Right atrium auricular region (tissue), 2 donors: Measurements from ENCODE around the gene IGFBP6. TPM values are rescaled to one million over a fixed set of nuclear protein-coding genes. Genes with fewer than 3 reads are reported as not detected.
"Not testable (repeated sequence)": the region's sequence is repeated elsewhere in the genome, so short reads cannot be mapped to it uniquely, and the experiment has no call there.

Experiments used
- DNase-seq: peaks from one replicate; pipeline ENCODE4 v3.0.0-alpha.2; 2019; ENCODE audit warnings: low spot score
- H3K27ac ChIP-seq, 2 donors: fragments of 200-600 bp; sonication (generic); 1 replicate in 1 of 2; 2 replicates in 1 of 2; pipeline ENCODE4 v1.5.1; 2016 to 2019
- H3K27me3 ChIP-seq, 2 donors: fragments of 200-600 bp; sonication (generic); one replicate each; pipeline versions ENCODE4 v1.5.1 to v1.6.0; 2017 to 2019
- H3K36me3 ChIP-seq: fragments of 200-600 bp; sonication (generic); one replicate; pipeline ENCODE4 v1.5.1; 2016
- H3K4me1 ChIP-seq, 2 donors: fragments of 200-600 bp; sonication (generic); one replicate each; pipeline versions ENCODE4 v1.5.1 to v1.6.0; 2017 to 2019
- H3K4me3 ChIP-seq, 2 donors: fragments of 200-600 bp; sonication (generic); 1 replicate in 1 of 2; 2 replicates in 1 of 2; pipeline ENCODE4 v1.5.1; 2017 to 2019; ENCODE audit warnings: mild to moderate bottlenecking in 1 of 2, moderate library complexity in 1 of 2
- H3K9me3 ChIP-seq, 2 donors: fragments of 200-600 bp; sonication (generic); one replicate each; pipeline ENCODE4 v1.5.1; 2019
- total RNA-seq, 2 donors: library from RNA; depleted of rRNA; stranded (reverse); fragments of >200 nt; gene quantifications; one replicate each; pipeline ENCODE4 v1.1.0, GENCODE V29; 2016
- TF ChIP-seq, protein P1 (sequence below), 2 donors: fragments of 200-600 bp; sonication (generic); IDR thresholded peaks; one replicate each; pipeline ENCODE4 v1.5.1; 2019; ENCODE audit warnings: antibody characterized with exemption in 2 of 2

IGFBP6 gene
- total RNA-seq, 2 donors from 2014 or later: 99.0 to 358 TPM

DNA sequence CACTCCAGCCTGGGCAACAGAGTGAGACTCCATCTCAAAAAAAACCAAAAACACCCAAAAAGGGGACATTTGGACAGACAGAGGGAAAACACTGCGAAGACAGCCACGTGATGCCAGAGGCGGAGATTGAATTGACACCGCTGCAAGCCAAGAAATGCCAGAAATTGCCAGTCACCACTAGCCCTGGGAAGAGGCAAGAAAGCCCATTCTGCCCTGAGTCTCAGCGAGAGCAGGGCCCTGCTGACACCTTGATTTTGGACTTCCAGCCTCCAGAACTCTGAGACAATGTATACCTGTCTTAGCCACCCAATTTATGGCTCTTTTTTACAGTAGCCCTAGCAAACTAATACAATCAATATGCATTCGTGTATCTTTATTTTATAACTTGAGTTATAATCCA, 7.4 kb upstream of the IGFBP6 start:
- TF ChIP-seq, protein P1, sequence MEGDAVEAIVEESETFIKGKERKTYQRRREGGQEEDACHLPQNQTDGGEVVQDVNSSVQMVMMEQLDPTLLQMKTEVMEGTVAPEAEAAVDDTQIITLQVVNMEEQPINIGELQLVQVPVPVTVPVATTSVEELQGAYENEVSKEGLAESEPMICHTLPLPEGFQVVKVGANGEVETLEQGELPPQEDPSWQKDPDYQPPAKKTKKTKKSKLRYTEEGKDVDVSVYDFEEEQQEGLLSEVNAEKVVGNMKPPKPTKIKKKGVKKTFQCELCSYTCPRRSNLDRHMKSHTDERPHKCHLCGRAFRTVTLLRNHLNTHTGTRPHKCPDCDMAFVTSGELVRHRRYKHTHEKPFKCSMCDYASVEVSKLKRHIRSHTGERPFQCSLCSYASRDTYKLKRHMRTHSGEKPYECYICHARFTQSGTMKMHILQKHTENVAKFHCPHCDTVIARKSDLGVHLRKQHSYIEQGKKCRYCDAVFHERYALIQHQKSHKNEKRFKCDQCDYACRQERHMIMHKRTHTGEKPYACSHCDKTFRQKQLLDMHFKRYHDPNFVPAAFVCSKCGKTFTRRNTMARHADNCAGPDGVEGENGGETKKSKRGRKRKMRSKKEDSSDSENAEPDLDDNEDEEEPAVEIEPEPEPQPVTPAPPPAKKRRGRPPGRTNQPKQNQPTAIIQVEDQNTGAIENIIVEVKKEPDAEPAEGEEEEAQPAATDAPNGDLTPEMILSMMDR (IDR thresholded peaks at IDR 0.05): no peak
- no peak overlapping the region for H3K4me3 ChIP-seq
- no peaks in the 10 kb centered on the region for H3K27me3 ChIP-seq
- no peaks in the 10 kb centered on the region for H3K4me1 ChIP-seq
- H3K27ac ChIP-seq: no peak overlapping the region
- no peak for DNase-seq
- no peaks in the 10 kb centered on the region for H3K9me3 ChIP-seq
- H3K36me3 ChIP-seq: no peaks in the 10 kb centered on the region

DNA sequence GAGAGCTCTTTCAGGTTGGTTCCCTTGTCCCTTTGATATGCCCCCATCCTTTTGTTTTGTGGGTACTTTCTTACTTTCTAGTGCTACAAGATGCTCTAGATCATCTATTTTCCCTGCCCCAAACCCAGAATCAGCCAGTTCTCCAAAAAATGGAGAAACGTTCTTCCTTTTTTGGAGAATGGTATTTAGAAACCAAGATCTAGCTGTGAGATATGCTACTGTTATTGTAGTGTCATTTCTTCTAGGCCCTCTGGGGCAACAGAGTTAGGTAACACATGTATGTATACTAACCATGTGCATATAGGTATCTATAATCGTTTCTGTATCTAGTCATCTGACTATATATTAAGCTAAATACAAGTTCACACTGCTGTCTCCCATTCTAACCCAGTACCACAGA, 6.9 kb upstream of the IGFBP6 start:
- H3K27ac ChIP-seq: no peak overlapping the region
- H3K4me1 ChIP-seq: no peaks in the 10 kb centered on the region
- no peaks in the 10 kb centered on the region for H3K9me3 ChIP-seq
- TF ChIP-seq, protein P1 (IDR thresholded peaks at IDR 0.05): no peak
- no peak for DNase-seq
- no peaks in the 10 kb centered on the region for H3K27me3 ChIP-seq
- H3K4me3 ChIP-seq: no peak overlapping the region
- H3K36me3 ChIP-seq: no peaks in the 10 kb centered on the region

DNA sequence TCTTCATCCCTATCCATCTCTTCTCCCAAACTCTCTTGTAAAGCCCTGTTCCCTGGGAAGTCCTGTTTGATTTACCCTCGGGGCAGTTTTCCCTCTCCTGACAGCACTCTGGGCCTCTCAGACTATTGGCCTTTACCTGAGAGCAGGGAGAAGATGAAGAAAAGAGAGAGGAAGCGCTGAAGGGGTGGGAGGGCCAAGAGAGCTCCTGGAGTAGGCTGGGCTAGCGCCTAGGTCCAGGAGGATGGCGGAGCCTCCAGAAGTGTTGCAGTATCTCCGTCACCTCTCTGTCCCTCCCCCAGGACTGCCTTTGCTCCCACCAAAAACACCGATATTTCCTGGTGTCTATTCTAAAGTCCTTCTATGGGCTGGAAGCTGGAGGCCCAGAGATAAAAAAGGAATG, 5.7 kb upstream of the IGFBP6 start:
- no peak overlapping the region for H3K4me3 ChIP-seq
- no peak for DNase-seq
- H3K27me3 ChIP-seq: no peaks in the 10 kb centered on the region
- TF ChIP-seq, protein P1 (IDR thresholded peaks at IDR 0.05): no peak
- H3K9me3 ChIP-seq: no peaks in the 10 kb centered on the region
- peaks cover 0 to 11% of the 10 kb centered on the region in 2 donors for H3K4me1 ChIP-seq
- no peaks in the 10 kb centered on the region for H3K36me3 ChIP-seq
- no peak overlapping the region for H3K27ac ChIP-seq

DNA sequence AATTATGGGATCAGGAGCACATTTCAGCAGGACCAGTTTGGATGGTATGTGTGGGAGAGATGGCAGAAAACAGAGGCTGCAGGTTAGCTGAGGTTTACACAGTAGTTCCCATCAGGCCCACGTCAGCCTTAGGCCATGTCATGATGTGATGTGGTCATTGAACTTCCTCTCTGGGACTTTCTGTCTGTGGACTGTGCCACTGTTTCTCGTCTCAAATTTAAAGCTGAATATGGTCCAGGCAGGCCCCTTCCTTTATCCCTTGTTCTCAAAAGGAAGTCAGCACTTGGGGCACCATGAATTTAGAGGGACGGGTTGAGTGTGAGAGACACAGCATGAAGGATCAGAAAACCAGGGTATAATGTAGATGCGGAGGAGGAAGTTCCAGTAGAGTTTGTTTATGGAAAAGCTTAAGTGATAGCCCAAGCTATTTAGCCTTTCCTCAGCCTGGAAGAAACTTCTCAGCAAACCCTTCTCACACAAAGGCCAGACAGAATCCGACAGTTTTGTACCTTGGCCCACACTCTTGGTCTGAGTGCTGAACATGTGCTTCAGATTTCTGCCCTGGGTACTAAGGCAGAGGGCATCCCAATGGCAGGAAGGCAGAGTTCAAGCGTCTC, 3.6 kb upstream of the IGFBP6 start:
- Histone ChIP-seq H3K36me3 (no peaks in the 10 kb centered on the region), H3K4me1 (peaks cover 0 to 32% of the 10 kb centered on the region in 2 donors), H3K27me3 (no peaks in the 10 kb centered on the region), H3K9me3 (no peaks in the 10 kb centered on the region), H3K27ac (peak overlapping the region in 1 of 2 donors; percentile 6), H3K4me3 (no peak overlapping the region)
- TF ChIP-seq, protein P1 (IDR thresholded peaks at IDR 0.05): no peak
- no peak for DNase-seq

DNA sequence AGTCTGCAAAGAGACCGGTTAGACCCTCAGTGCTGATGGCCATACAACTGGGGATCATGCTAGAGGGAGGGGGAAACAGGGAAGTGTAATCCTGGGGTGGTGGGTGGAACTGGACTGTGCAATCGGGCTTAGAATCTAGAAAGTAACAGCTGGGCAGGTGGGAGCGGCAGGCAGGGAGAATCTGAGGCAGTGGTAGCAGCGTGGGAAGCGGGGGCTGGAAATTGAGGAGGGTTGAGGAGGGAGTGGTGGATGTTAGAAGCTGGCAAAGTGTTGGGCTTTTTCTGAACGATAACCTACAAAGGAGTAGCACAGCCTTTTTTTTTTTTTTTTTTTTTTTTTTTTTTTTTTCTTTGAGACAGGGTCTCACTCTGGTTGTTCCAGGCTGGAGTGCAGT, 3.1 kb upstream of the IGFBP6 start:
- TF ChIP-seq, protein P1 (IDR thresholded peaks at IDR 0.05): no peak
- no peak for DNase-seq
- Histone ChIP-seq H3K4me1 (peaks cover 0 to 38% of the 10 kb centered on the region in 2 donors), H3K9me3 (no peaks in the 10 kb centered on the region), H3K4me3 (no peak overlapping the region), H3K36me3 (no peaks in the 10 kb centered on the region), H3K27me3 (no peaks in the 10 kb centered on the region), H3K27ac (peak overlapping the region in 1 of 2 donors; percentile 6)

DNA sequence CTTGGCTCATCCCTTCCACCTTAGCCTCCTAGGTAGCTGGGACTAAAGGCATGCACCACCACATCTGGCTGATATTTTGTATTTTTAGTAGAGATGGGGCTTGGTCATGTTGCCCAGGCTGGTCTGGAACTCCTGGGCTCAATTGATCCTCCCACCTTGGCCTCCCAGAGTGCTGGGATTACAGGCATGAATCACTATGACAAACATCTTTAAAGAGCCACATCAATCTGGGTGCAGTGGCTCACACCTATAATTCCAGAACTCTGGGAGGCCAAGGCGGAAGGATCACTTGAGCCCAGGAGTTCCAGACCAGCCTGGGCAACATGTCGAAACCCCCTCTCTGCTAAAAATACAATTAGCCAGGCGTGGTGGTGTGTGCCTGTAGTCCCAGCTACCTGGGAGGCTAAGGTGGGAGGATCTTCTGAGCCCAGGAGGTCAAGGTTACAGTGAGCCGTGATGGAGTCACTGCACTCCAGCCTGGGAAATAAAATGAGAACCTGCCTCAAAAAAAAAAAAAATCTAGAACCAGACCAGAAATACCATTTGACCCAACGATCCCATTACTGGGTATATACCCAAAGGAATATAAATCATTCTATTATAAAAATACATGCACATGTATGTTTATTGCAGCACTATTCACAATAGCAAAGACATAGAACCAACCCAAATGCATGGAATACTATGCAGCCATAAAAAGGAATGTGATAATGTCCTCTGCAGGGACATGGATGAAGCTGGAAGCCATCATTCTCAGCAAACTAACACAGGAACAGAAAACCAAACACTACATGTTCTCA, 2.5 kb upstream of the IGFBP6 start:
- not testable (repeated sequence) for H3K4me3 ChIP-seq, H3K27me3 ChIP-seq, DNase-seq, H3K36me3 ChIP-seq, H3K9me3 ChIP-seq
- Histone ChIP-seq H3K27ac (peak overlapping the region; percentile 83 to 95), H3K4me1 (peaks cover 0 to 38% of the 10 kb centered on the region in 2 donors)

DNA sequence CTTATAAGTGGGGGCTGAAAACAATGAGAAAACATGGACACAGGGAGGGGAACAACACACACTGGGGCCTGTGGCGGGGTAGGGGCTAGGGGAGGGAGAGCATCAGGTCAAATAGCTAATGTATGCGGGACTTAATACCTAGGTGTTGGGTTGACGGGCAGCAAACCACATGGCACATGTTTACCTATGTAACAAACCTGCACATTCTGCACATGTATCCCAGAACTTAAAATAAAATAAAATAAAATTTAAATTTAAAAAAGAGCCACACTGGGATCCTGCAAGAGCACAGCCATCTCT, 1.9 kb upstream of the IGFBP6 start:
- H3K27me3 ChIP-seq, H3K9me3 ChIP-seq, H3K4me3 ChIP-seq, DNase-seq, H3K36me3 ChIP-seq: not testable (repeated sequence)
- peak overlapping the region; percentile 83 to 95 for H3K27ac ChIP-seq
- H3K4me1 ChIP-seq: peaks cover 0 to 38% of the 10 kb centered on the region in 2 donors
